Naive thymus-derived CD4-positive, alpha-beta T cell (primary cell): Measurements from ENCODE around the gene ESM1. TPM values are rescaled to one million over a fixed set of nuclear protein-coding genes. Genes with fewer than 3 reads are reported as not detected.

Source experiments
- ATAC-seq: fragments of 150-1000 bp; cut with Tn5 transposase; 2 replicates; pipeline ENCODE4 v1.10.0; 2021; ENCODE audit warnings: mild to moderate bottlenecking, moderate library complexity
- CTCF ChIA-PET: fragments of 350-600 bp; sonication (Branson Sonifier 250); formaldehyde crosslinking; loops from one replicate; lab custom pipeline; 2021; ENCODE audit warnings: antibody characterized with exemption; lab: Charles Lee
- POLR2A ChIA-PET: fragments of 350-600 bp; sonication (Branson Sonifier 250); formaldehyde crosslinking; loops from one replicate; lab custom pipeline; 2021; ENCODE audit warnings: antibody characterized with exemption, inconsistent platforms; lab: Charles Lee
- DNase-seq, 9 donors: peaks; one replicate each; pipeline versions ENCODE4 v3.0.0 to v3.0.0-alpha.2; 2020 to 2022; ENCODE audit warnings: mixed read lengths in 1 of 9
- H3K27ac ChIP-seq: one replicate; pipeline ENCODE4 v1.7.0; 2013; ENCODE audit warnings: mild to moderate bottlenecking, low read depth, low read length, moderate library complexity
- H3K27me3 ChIP-seq, 2 donors: one replicate each; pipeline ENCODE4 v1.7.0; 2013; ENCODE audit warnings: low read length in 2 of 2, mild to moderate bottlenecking in 2 of 2, moderate library complexity in 2 of 2; ENCODE audit not compliant: control insufficient read depth in 2 of 2, insufficient read depth in 2 of 2
- H3K36me3 ChIP-seq, 3 experiments: 1 replicate in 2 of 3; 2 replicates in 1 of 3; pipeline ENCODE4 v1.7.0; 2013; ENCODE audit warnings: low read length in 3 of 3, mild to moderate bottlenecking in 3 of 3, moderate library complexity in 1 of 3; ENCODE audit not compliant: insufficient read depth in 3 of 3, control insufficient read depth in 2 of 3
- H3K4me1 ChIP-seq, 2 donors: one replicate each; pipeline ENCODE4 v1.7.0; 2013; ENCODE audit warnings: low read length in 2 of 2, mild to moderate bottlenecking in 2 of 2, moderate library complexity in 1 of 2; ENCODE audit not compliant: control insufficient read depth in 2 of 2, insufficient read depth in 2 of 2
- H3K4me3 ChIP-seq: 2 replicates; pipeline ENCODE4 v1.7.0; 2013; ENCODE audit warnings: mild to moderate bottlenecking, low read length
- H3K9me3 ChIP-seq, 3 experiments: 1 replicate in 2 of 3; 2 replicates in 1 of 3; pipeline ENCODE4 v1.7.0; 2013; ENCODE audit warnings: low read length in 3 of 3; ENCODE audit not compliant: control insufficient read depth in 2 of 3
- H3K27ac Mint-ChIP-seq, 9 donors: one replicate each; pipeline ENCODE4 v1.8.0; 2020 to 2022; ENCODE audit warnings: mixed read lengths in 9 of 9, mild to moderate bottlenecking in 8 of 9, moderate library complexity in 5 of 9, inconsistent platforms in 2 of 9
- H3K27me3 Mint-ChIP-seq, 5 donors: one replicate each; pipeline ENCODE4 v1.8.0; 2021 to 2022; ENCODE audit warnings: mixed read lengths in 5 of 5, mild to moderate bottlenecking in 1 of 5
- H3K36me3 Mint-ChIP-seq, 5 donors: one replicate each; pipeline ENCODE4 v1.8.0; 2020 to 2022; ENCODE audit warnings: mixed read lengths in 5 of 5, mild to moderate bottlenecking in 3 of 5, inconsistent platforms in 1 of 5
- H3K4me1 Mint-ChIP-seq, 7 donors: one replicate each; pipeline ENCODE4 v1.8.0; 2020 to 2022; ENCODE audit warnings: mixed read lengths in 7 of 7, mild to moderate bottlenecking in 3 of 7, inconsistent platforms in 1 of 7
- H3K4me3 Mint-ChIP-seq, 10 donors: one replicate each; pipeline ENCODE4 v1.8.0; 2020 to 2022; ENCODE audit warnings: mild to moderate bottlenecking in 10 of 10, mixed read lengths in 10 of 10, moderate library complexity in 6 of 10, inconsistent platforms in 2 of 10
- H3K9me3 Mint-ChIP-seq, 11 donors: one replicate each; pipeline ENCODE4 v1.8.0; 2020 to 2022; ENCODE audit warnings: mixed read lengths in 11 of 11, mild to moderate bottlenecking in 4 of 11, inconsistent platforms in 1 of 11, moderate library complexity in 1 of 11
- intact Hi-C, 2 donors: fragments of 100-400 bp; cut with micrococcal nuclease; formaldehyde crosslinking; loops; one replicate each; pipeline ENCODE4 v1.15.1; 2023
- polyA plus RNA-seq, 2 donors: library from polyadenylated mRNA; unstranded; fragments of 300-500 nt; fragmentation: Illumina TruSeq; gene quantifications; one replicate each; pipeline ENCODE4 v1.2.3, GENCODE V29; 2021
- total RNA-seq, 6 experiments: library from RNA in 5 of 6; stranded (reverse) in 5 of 6; gene quantifications; 1 replicate in 5 of 6; 2 replicates in 1 of 6; pipeline ENCODE4 v1.2.3 and lab custom pipeline; 2021 to 2026

Gene ESM1
- total and polyA plus RNA-seq, 7 experiments from 2014 or later = 0.39 to 1.2 TPM; not detected in 5

GRCh38 chr5:54981928-54982327, 3.5 kb downstream of the ESM1 start:
- peaks cover 0 to 18% (median 0%) of the 10 kb centered on the region in 5 donors for H3K36me3 Mint-ChIP-seq
- Histone ChIP-seq H3K4me3 (no peak overlapping the region), H3K27me3 (no peaks in the 10 kb centered on the region), H3K9me3 (no peaks in the 10 kb centered on the region), H3K36me3 (no peaks in the 10 kb centered on the region), H3K27ac (no peak overlapping the region), H3K4me1 (peaks cover 0 to 12% of the 10 kb centered on the region in 2 donors)
- H3K9me3 Mint-ChIP-seq = peaks cover 0 to 3% (median 0%) of the 10 kb centered on the region in 11 donors
- H3K4me3 Mint-ChIP-seq = no peak overlapping the region
- peaks cover 0 to 42% (median 24%) of the 10 kb centered on the region in 7 donors for H3K4me1 Mint-ChIP-seq
- ATAC-seq = no peak
- CTCF ChIA-PET = no interaction called here
- POLR2A ChIA-PET = interaction anchor here (1.1 kb wide), 1 partner anchor 44 kb away, joined by 3 read pairs; no protein-coding TSS in a partner anchor
- H3K27ac Mint-ChIP-seq = no peak overlapping the region
- intact Hi-C loops = loop anchor here in 1 of 2 donors (2.0 kb wide), 1 partner anchor 41 kb away; no protein-coding TSS in a partner anchor
- H3K27me3 Mint-ChIP-seq = peaks cover 0 to 48% (median 4%) of the 10 kb centered on the region in 5 donors
- no peak for DNase-seq

GRCh38 chr5:54975701-54976100, 9.7 kb downstream of the ESM1 start:
- H3K27me3 Mint-ChIP-seq = peaks cover 0 to 22% (median 0%) of the 10 kb centered on the region in 5 donors
- H3K4me1 ChIP-seq = peaks cover 0 to 11% of the 10 kb centered on the region in 2 donors
- no peaks in the 10 kb centered on the region for H3K27me3 ChIP-seq
- H3K27ac ChIP-seq = no peak overlapping the region
- intact Hi-C loops = no loop called here
- CTCF ChIA-PET = interaction anchor here (0.6 kb wide), 1 partner anchor 61 kb away, joined by 3 read pairs; no protein-coding TSS in a partner anchor
- ATAC-seq (no peak), DNase-seq (no peak)
- POLR2A ChIA-PET = interaction anchor here (0.9 kb wide), 1 partner anchor 14 kb away, joined by 3 read pairs; no protein-coding TSS in a partner anchor
- H3K9me3 Mint-ChIP-seq = peaks cover 0 to 4% (median 0%) of the 10 kb centered on the region in 11 donors
- no peak overlapping the region for H3K4me3 Mint-ChIP-seq
- no peak overlapping the region for H3K4me3 ChIP-seq
- H3K36me3 Mint-ChIP-seq = peaks cover 0 to 15% (median 0%) of the 10 kb centered on the region in 5 donors
- peaks cover 4 to 16% (median 11%) of the 10 kb centered on the region in 7 donors for H3K4me1 Mint-ChIP-seq
- H3K9me3 ChIP-seq = no peaks in the 10 kb centered on the region
- no peaks in the 10 kb centered on the region for H3K36me3 ChIP-seq
- peak overlapping the region in 1 of 9 donors; percentile 3 for H3K27ac Mint-ChIP-seq

GRCh38 chr5:54969856-54970828, 15.3 kb downstream of the ESM1 start:
- Mint-ChIP-seq H3K9me3 (no peaks in the 10 kb centered on the region), H3K4me1 (peaks cover 0 to 12% (median 0%) of the 10 kb centered on the region in 7 donors), H3K4me3 (no peak overlapping the region), H3K36me3 (peaks cover 0 to 16% (median 0%) of the 10 kb centered on the region in 5 donors), H3K27ac (no peak overlapping the region), H3K27me3 (peaks cover 0 to 27% (median 0%) of the 10 kb centered on the region in 5 donors)
- intact Hi-C loops = no loop called here
- no peak for ATAC-seq
- Histone ChIP-seq H3K4me1 (no peaks in the 10 kb centered on the region), H3K36me3 (no peaks in the 10 kb centered on the region), H3K9me3 (no peaks in the 10 kb centered on the region), H3K4me3 (no peak overlapping the region), H3K27ac (no peak overlapping the region), H3K27me3 (no peaks in the 10 kb centered on the region)
- CTCF ChIA-PET = interaction anchor here (0.7 to 1.5 kb wide), 2 partner anchors 12 to 90 kb away, joined by 3 to 6 read pairs; no protein-coding TSS in a partner anchor
- DNase-seq = no peak
- POLR2A ChIA-PET = interaction anchor here (0.6 kb wide), 1 partner anchor 57 kb away, joined by 3 read pairs; no protein-coding TSS in a partner anchor

- Histone ChIP-seq H3K27me3 (no peaks in the 10 kb centered on the region), H3K9me3 (no peaks in the 10 kb centered on the region), H3K36me3 (no peaks in the 10 kb centered on the region), H3K4me1 (no peaks in the 10 kb centered on the region), H3K27ac (no peak overlapping the region), H3K4me3 (no peak overlapping the region)
- intact Hi-C loops = no loop called here
- ChIA-PET POLR2A (interaction anchor here (0.6 kb wide), 1 partner anchor 58 kb away, joined by 3 read pairs; no protein-coding TSS in a partner anchor), CTCF (no interaction called here)
- Mint-ChIP-seq H3K36me3 (peaks cover 0 to 19% (median 0%) of the 10 kb centered on the region in 5 donors), H3K4me1 (peaks cover 0 to 12% (median 3%) of the 10 kb centered on the region in 7 donors), H3K27ac (no peak overlapping the region), H3K4me3 (no peak overlapping the region), H3K9me3 (no peaks in the 10 kb centered on the region), H3K27me3 (peaks cover 0 to 26% (median 0%) of the 10 kb centered on the region in 5 donors)
- ATAC-seq (no peak), DNase-seq (no peak)
Measured at GRCh38 chr5:54969242-54969641, 16.2 kb downstream of the ESM1 start.

GRCh38 chr5:54965806-54966205, 19.6 kb downstream of the ESM1 start:
- no peak for ATAC-seq
- no peaks in the 10 kb centered on the region for H3K4me1 ChIP-seq
- intact Hi-C loops = no loop called here
- H3K27ac ChIP-seq = no peak overlapping the region
- Mint-ChIP-seq H3K9me3 (peaks cover 0 to 8% (median 0%) of the 10 kb centered on the region in 11 donors), H3K4me3 (no peak overlapping the region), H3K27me3 (peaks cover 0 to 20% (median 0%) of the 10 kb centered on the region in 5 donors), H3K27ac (no peak overlapping the region), H3K4me1 (peaks cover 0 to 14% (median 3%) of the 10 kb centered on the region in 7 donors), H3K36me3 (peaks cover 0 to 32% (median 0%) of the 10 kb centered on the region in 5 donors)
- POLR2A ChIA-PET = no interaction called here
- no peaks in the 10 kb centered on the region for H3K9me3 ChIP-seq
- CTCF ChIA-PET = interaction anchor here (1.2 kb wide), 1 partner anchor 72 kb away, joined by 3 read pairs; no protein-coding TSS in a partner anchor
- no peaks in the 10 kb centered on the region for H3K36me3 ChIP-seq
- no peak for DNase-seq
- H3K27me3 ChIP-seq = no peaks in the 10 kb centered on the region
- H3K4me3 ChIP-seq = no peak overlapping the region

GRCh38 chr5:54964405-54964804, 21.0 kb downstream of the ESM1 start:
- H3K9me3 Mint-ChIP-seq = peaks cover 0 to 8% (median 0%) of the 10 kb centered on the region in 11 donors
- Histone ChIP-seq H3K9me3 (no peaks in the 10 kb centered on the region), H3K36me3 (no peaks in the 10 kb centered on the region), H3K27ac (no peak overlapping the region), H3K4me1 (no peaks in the 10 kb centered on the region), H3K27me3 (no peaks in the 10 kb centered on the region), H3K4me3 (no peak overlapping the region)
- ChIA-PET CTCF (no interaction called here), POLR2A (interaction anchor here (1.3 kb wide), 1 partner anchor 133 kb away, joined by 3 read pairs; no protein-coding TSS in a partner anchor)
- no peak overlapping the region for H3K4me3 Mint-ChIP-seq
- DNase-seq (no peak), ATAC-seq (no peak)
- peaks cover 0 to 14% (median 6%) of the 10 kb centered on the region in 7 donors for H3K4me1 Mint-ChIP-seq
- peaks cover 0 to 20% (median 0%) of the 10 kb centered on the region in 5 donors for H3K27me3 Mint-ChIP-seq
- H3K36me3 Mint-ChIP-seq = peaks cover 0 to 30% (median 0%) of the 10 kb centered on the region in 5 donors
- intact Hi-C loops = no loop called here
- no peak overlapping the region for H3K27ac Mint-ChIP-seq
